ENCODE results near the gene EEPD1.

The EEPD1 gene

GRCh38 chr7:36157527-36158320 lies 4.7 kb downstream of the EEPD1 start:
- DNase-seq: no peak

GRCh38 chr7:36158321-36158605 lies 5.2 kb downstream of the EEPD1 start:
- no peak for DNase-seq

GRCh38 chr7:36159618-36160017 lies 6.6 kb downstream of the EEPD1 start:
- DNase-seq: no peak

GRCh38 chr7:36160313-36160712 lies 7.3 kb downstream of the EEPD1 start:
- no peak for DNase-seq

GRCh38 chr7:36161996-36162395 lies 8.9 kb downstream of the EEPD1 start:
- DNase-seq: no peak

- peak; percentile 63 for DNase-seq
These were observed 12.0 kb downstream of the EEPD1 start for GRCh38 chr7:36165059-36165458.

GRCh38 chr7:36165802-36166201 lies 12.7 kb downstream of the EEPD1 start:
- DNase-seq: no peak

- no peak for DNase-seq
These were observed 14.5 kb downstream of the EEPD1 start for GRCh38 chr7:36167403-36168050.

- DNase-seq: no peak
These were observed 18.4 kb downstream of the EEPD1 start for GRCh38 chr7:36171503-36171902.

GRCh38 chr7:36175886-36176285 lies 22.8 kb downstream of the EEPD1 start:
- DNase-seq: no peak

GRCh38 chr7:36176697-36177096 lies 23.6 kb downstream of the EEPD1 start:
- no peak for DNase-seq

- no peak for DNase-seq
These were observed 27.1 kb downstream of the EEPD1 start for GRCh38 chr7:36180121-36180520.

GRCh38 chr7:36181668-36182067 lies 28.6 kb downstream of the EEPD1 start:
- DNase-seq: no peak

GRCh38 chr7:36182854-36183604 lies 30.0 kb downstream of the EEPD1 start:
- DNase-seq: no peak

- no peak for DNase-seq
These were observed 32.0 kb downstream of the EEPD1 start for GRCh38 chr7:36185092-36185491.

GRCh38 chr7:36185756-36186155 lies 32.7 kb downstream of the EEPD1 start:
- DNase-seq: peak; percentile 20

GRCh38 chr7:36186359-36187121 lies 33.5 kb downstream of the EEPD1 start:
- no peak for DNase-seq

- no peak for DNase-seq
These were observed 35.2 kb downstream of the EEPD1 start for GRCh38 chr7:36188266-36188665.

- no peak for DNase-seq
These were observed 35.9 kb downstream of the EEPD1 start for GRCh38 chr7:36188906-36189305.

GRCh38 chr7:36190447-36191291 lies 37.6 kb downstream of the EEPD1 start:
- no peak for DNase-seq

- DNase-seq: peak; percentile 32
These were observed 38.4 kb downstream of the EEPD1 start for GRCh38 chr7:36191292-36191920.

Data from HCEC 1CT (cell line).